ENCODE results near the gene STK11.

- TF ChIP-seq EP300 (IDR thresholded peaks at IDR 0.05) = peak; percentile 91 to 93
- TF ChIP-seq CTCF (IDR thresholded peaks at IDR 0.05) = peak in 1 of 5 experiments; percentile 44
Observed at GRCh38 chr19:1241417-1242095, 36.0 kb downstream of the STK11 start, which contains the start of gene ATP5F1D.
